Activated CD4-positive, CD25-positive, alpha-beta regulatory T cell treated with anti-CD3 and anti-CD28 coated beads, Interleukin-2, amount 50 U/mL, for 24 hours (primary cell): ENCODE measurements around the gene UBN2.

Experiments used
- ATAC-seq, 2 donors: fragments of 150-1000 bp; cut with Tn5 transposase; one replicate each; pipeline ENCODE4 v1.10.0; 2021; ENCODE audit warnings: mild to moderate bottlenecking in 1 of 2, moderate library complexity in 1 of 2

UBN2 gene

GRCh38 chr7:139232904-139233303 lies 1.9 kb downstream of the UBN2 start:
- peak in 1 of 2 donors; percentile 12 for ATAC-seq

- no peak for ATAC-seq
Observed at GRCh38 chr7:139241258-139241657, 10.2 kb downstream of the UBN2 start.

GRCh38 chr7:139242741-139243281 lies 11.8 kb downstream of the UBN2 start:
- peak in 1 of 2 donors; percentile 48 for ATAC-seq

- no peak for ATAC-seq
Observed at GRCh38 chr7:139245401-139245800, 14.4 kb downstream of the UBN2 start.

DNA sequence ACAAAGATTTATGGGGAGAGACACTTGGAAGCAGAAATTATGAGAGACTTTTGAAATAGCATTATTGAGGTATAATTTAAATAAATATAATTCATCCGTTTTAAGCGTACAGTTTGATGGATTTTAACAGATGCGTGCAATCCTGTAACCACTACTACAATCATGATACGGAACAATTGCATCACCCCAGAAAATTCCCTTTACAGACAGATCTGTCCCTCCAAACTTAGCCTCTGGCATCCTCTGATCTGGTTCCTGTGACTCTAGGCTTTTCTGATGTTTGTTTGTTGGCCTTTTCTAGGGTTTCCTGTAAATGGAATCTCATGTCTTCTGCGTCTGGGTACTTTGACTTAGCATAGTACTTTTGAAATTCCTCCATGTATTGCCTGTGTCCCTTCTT lies 15.5 kb downstream of the UBN2 start:
- no peak for ATAC-seq

GRCh38 chr7:139246905-139247304 lies 15.9 kb downstream of the UBN2 start:
- no peak for ATAC-seq

GRCh38 chr7:139249179-139249810 lies 18.3 kb downstream of the UBN2 start:
- ATAC-seq, result peak in 1 of 2 donors; percentile 56

- ATAC-seq, result no peak
Observed at GRCh38 chr7:139252451-139252850, 21.4 kb downstream of the UBN2 start.

DNA sequence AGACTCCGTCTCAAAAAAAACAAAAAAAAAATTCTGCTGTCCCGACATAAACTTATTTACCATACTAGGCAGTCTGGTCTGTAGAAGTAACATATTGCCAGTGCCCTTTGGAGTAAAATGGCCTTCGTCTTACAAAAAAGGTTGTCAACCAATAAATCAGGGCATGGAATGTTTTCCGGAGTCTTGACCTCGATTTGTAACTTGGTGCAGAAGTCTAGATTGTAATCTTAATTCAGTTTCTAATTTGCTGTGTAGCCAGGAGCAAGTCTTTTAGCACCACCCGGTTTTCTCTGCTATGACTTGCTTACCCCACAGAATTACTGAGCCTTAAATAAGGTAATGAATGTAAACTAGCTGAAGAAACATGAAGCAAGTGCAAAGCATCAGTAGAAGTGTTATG lies 23.2 kb downstream of the UBN2 start:
- no peak for ATAC-seq

- no peak for ATAC-seq
Observed at GRCh38 chr7:139254728-139255127, 23.7 kb downstream of the UBN2 start.

- no peak for ATAC-seq
Observed at GRCh38 chr7:139255290-139255689, 24.3 kb downstream of the UBN2 start.

DNA sequence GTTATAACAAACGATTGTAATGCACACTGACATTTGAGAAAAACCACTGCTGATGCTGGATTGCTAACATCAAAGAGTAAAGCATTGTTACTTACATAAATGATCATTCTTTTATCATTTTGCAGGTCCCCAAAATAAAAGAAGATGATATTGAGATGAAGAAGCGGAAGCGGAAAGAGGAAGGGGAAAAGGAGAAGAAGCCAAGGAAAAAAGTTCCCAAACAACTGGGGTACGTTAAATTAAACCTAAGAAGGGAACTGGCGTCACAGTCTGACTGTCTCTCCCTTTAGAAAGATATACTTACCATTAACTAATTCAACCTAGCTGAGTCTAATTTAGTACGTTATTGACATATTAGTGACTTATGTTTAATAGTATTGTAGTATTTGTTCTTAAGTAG lies 28.1 kb downstream of the UBN2 start:
- ATAC-seq, result no peak

DNA sequence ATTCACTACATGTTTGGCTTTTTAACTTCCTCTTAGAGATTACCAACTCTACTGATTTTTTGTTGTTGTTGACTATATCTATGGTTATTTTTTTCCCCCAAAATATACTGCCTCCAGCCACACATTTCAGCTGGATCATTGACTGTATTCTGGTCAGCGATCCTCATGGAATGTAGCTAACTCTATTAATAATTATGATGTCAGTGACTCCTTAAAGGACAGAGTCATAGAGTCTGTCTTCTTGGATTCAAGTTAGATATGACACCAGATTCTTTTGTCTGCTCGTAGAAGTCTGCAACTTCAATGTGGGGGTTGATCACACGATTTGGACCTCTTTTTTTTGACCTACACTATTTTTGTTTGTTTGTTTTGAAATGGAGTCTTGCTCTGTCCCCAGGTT lies 33.2 kb downstream of the UBN2 start:
- no peak for ATAC-seq

DNA sequence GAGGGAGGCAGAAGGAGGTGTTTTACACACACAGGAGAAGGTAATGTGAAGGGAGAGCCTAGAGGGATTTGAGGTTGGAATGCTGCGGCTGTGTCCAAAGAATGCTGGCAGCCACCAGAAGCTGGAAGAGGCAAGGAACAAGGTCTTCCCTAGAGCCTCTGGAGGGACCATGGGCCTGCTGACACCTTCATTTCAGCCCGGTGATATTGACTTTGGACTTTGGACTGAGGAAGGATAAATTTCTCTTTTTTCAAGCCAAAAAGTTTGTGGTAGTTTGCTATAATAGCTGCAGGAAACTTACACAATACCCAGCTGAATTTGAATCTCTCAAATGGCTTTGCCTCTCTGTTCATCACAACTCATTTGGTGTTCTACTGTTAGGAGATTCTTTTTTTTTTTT lies 34.6 kb downstream of the UBN2 start:
- ATAC-seq, result no peak

GRCh38 chr7:139271718-139272628 lies 40.9 kb downstream of the UBN2 start:
- ATAC-seq, result no peak

GRCh38 chr7:139284252-139284896 lies 53.3 kb downstream of the UBN2 start:
- no peak for ATAC-seq

DNA sequence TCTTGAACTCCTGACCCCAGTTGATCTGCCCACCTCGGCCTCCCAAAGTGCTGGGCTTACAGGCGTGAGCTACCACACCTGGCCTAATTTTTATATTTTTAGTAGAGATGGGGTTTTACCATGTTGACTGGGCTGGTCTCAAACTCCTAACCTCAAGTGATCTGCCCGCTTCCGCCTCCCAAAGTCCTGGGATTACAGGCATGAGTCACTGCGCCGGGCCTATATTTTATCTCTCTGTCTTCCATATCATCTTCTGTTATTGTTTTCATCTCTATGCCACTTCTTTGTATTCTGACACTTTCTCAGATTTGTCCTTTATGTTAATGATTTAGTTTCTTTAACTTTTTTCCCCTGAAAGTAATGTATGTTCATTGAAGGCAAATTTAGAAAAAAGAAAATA lies 55.1 kb downstream of the UBN2 start:
- ATAC-seq, result no peak

DNA sequence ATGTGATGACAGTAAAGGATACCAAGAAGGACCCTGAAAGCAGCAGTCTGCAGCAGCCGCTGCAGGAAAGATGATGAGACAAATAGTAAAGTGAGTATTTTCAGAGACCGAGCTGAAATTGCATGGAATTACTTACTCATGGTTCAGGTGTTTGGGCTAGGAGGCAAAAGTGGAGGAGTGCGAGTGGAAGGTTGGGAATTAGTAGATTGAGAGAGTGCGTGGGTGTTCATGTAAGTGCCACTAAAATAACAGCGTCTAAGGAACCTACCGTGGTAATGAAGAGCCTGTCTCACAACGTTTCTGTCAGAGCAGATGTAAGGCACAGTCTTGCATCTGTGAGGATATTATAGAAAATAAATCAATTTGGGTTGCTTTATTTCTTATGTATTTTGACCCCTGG lies 61.8 kb downstream of the UBN2 start:
- ATAC-seq, result no peak

DNA sequence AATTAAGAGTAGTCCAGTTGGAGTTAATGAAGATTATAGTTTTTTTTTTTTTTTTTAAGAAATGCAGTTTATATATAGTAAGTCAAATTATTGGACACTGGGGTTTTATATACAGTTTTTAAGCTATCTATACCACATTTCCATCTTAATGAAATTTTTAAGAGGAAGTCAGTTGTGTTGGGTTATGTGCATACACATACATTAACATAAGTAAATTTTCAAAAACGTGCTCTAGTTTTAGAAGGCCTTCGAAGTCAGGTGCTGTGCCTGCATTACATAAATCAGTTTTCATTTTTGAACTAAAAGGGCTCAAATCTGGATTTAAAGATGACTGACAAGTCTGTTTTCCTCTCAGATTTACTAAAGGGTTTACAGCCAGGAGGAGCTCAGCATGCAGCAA lies 62.5 kb downstream of the UBN2 start:
- no peak for ATAC-seq

- ATAC-seq, result no peak
Observed at GRCh38 chr7:139294241-139294640, 63.2 kb downstream of the UBN2 start.

DNA sequence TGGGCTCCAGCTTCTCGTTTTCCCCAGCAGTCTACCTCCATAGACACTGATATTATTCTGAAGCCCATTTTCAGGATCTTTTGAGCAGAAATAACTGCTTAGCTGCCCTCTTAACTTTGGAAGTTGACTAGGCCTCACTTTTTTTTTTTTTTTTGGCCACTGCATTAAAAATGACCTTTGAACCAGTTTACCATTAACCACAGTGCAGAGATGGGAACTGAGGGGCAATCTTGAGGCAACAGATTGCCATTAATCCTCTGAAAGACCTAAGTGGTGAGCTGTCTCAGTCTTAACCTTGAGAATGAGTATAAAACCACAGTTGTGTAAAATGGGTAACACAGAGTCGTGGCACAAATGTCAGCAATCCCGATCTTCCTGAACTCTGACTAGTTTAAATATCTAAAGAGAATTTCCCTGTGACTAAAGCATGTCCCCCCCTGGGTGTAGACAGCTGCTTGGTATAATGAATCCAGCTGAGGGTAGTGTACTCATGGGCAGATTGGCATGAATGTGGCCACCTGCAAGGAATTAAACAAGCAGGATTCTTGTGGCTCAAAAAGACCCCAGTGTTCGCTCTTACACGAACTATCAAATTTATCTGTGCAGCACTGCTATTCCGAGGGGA lies 64.0 kb downstream of the UBN2 start:
- ATAC-seq, result no peak

DNA sequence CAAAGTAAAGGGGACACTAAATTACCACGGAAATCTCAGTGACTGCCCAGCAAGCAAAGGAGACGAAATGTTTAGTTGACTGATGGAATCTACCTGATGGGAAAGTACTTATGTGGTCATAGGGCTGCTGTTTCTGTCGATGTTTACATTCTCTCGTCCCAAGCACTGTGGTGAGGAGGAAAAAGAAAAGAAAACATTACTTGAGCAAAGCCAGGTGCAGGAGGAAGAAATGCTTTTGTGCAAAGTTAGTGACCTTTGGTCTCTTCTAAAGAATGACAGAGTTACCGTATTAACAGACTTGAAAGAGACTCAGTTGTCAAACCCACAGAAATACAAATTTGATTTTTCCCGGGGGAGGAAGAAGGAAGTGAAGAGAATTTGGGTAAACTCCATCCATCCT lies 66.8 kb downstream of the UBN2 start:
- no peak for ATAC-seq

DNA sequence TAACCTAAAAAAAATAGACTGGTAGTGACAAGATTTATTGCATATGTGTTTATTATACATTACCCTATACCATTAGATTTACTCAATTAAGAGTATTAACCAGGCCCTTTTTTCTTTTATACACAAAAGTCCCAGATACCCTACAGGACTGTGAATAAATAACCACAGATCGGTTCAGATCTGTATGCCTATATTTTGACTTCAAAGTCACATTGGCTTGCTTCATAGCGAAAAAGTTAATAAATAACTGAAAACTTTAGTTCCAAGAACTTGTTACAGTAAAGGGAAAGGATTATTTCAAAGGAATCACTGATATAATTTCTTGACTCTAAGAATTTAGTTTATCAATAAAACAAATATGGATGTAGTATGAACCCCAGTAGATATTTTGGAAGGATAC lies 68.3 kb downstream of the UBN2 start:
- no peak for ATAC-seq
